GM19328 (cell line): ENCODE results near the gene RDH13.

Source experiments
- ATAC-seq: cut with Tn5 transposase; IDR thresholded peaks from one replicate; pipeline ENCODE4 v1.9.1; 2021; ENCODE audit warnings: mild to moderate bottlenecking, moderate library complexity; ENCODE audit not compliant: unreplicated experiment

The RDH13 gene

GRCh38 chr19:55092423-55093318 lies 29.7 kb upstream of the RDH13 start:
- no peak for ATAC-seq

GRCh38 chr19:55091955-55092354 lies 29.0 kb upstream of the RDH13 start:
- ATAC-seq = no peak

- no peak for ATAC-seq
Observed at GRCh38 chr19:55091126-55091910, 28.4 kb upstream of the RDH13 start.

- ATAC-seq = no peak
Observed at GRCh38 chr19:55090564-55090963, 27.6 kb upstream of the RDH13 start.

GRCh38 chr19:55089342-55089944 lies 26.5 kb upstream of the RDH13 start:
- ATAC-seq = no peak

GRCh38 chr19:55088543-55089341 lies 25.8 kb upstream of the RDH13 start:
- ATAC-seq = no peak

GRCh38 chr19:55088021-55088451 lies 25.1 kb upstream of the RDH13 start:
- no peak for ATAC-seq

- no peak for ATAC-seq
Observed at GRCh38 chr19:55087542-55087901, 24.6 kb upstream of the RDH13 start.

GRCh38 chr19:55086730-55087541 lies 24.0 kb upstream of the RDH13 start:
- ATAC-seq = no peak

- no peak for ATAC-seq
Observed at GRCh38 chr19:55085923-55086715, 23.2 kb upstream of the RDH13 start.

GRCh38 chr19:55084416-55084815 lies 21.5 kb upstream of the RDH13 start:
- ATAC-seq = no peak

- ATAC-seq = no peak
Observed at GRCh38 chr19:55083004-55083850, 20.3 kb upstream of the RDH13 start.

- no peak for ATAC-seq
Observed at GRCh38 chr19:55082020-55082851, 19.3 kb upstream of the RDH13 start.

- ATAC-seq = no peak
Observed at GRCh38 chr19:55081770-55082019, 18.7 kb upstream of the RDH13 start.

GRCh38 chr19:55080968-55081769 lies 18.2 kb upstream of the RDH13 start:
- no peak for ATAC-seq

- no peak for ATAC-seq
Observed at GRCh38 chr19:55080121-55080967, 17.4 kb upstream of the RDH13 start.
